Right atrium auricular region (tissue), 2 donors: ENCODE data around the gene RGS9. TPM values are rescaled to one million over a fixed set of nuclear protein-coding genes. Genes with fewer than 3 reads are reported as not detected.

Source experiments
- DNase-seq: peaks from one replicate; pipeline ENCODE4 v3.0.0-alpha.2; 2019; ENCODE audit warnings: low spot score
- H3K27ac ChIP-seq, 2 donors: fragments of 200-600 bp; sonication (generic); 1 replicate in 1 of 2; 2 replicates in 1 of 2; pipeline ENCODE4 v1.5.1; 2016 to 2019
- H3K27me3 ChIP-seq, 2 donors: fragments of 200-600 bp; sonication (generic); one replicate each; pipeline versions ENCODE4 v1.5.1 to v1.6.0; 2017 to 2019
- H3K36me3 ChIP-seq: fragments of 200-600 bp; sonication (generic); one replicate; pipeline ENCODE4 v1.5.1; 2016
- H3K4me1 ChIP-seq, 2 donors: fragments of 200-600 bp; sonication (generic); one replicate each; pipeline versions ENCODE4 v1.5.1 to v1.6.0; 2017 to 2019
- H3K4me3 ChIP-seq, 2 donors: fragments of 200-600 bp; sonication (generic); 1 replicate in 1 of 2; 2 replicates in 1 of 2; pipeline ENCODE4 v1.5.1; 2017 to 2019; ENCODE audit warnings: mild to moderate bottlenecking in 1 of 2, moderate library complexity in 1 of 2
- H3K9me3 ChIP-seq, 2 donors: fragments of 200-600 bp; sonication (generic); one replicate each; pipeline ENCODE4 v1.5.1; 2019
- total RNA-seq, 2 donors: library from RNA; depleted of rRNA; stranded (reverse); fragments of >200 nt; gene quantifications; one replicate each; pipeline ENCODE4 v1.1.0, GENCODE V29; 2016
- TF ChIP-seq, protein P1 (sequence below), 2 donors: fragments of 200-600 bp; sonication (generic); IDR thresholded peaks; one replicate each; pipeline ENCODE4 v1.5.1; 2019; ENCODE audit warnings: antibody characterized with exemption in 2 of 2

The RGS9 gene
- total RNA-seq, 2 donors from 2014 or later = 2.3 to 6.9 TPM

GRCh38 chr17:65196617-65197016 is 59.4 kb downstream of the RGS9 start:
- TF ChIP-seq, protein P1, sequence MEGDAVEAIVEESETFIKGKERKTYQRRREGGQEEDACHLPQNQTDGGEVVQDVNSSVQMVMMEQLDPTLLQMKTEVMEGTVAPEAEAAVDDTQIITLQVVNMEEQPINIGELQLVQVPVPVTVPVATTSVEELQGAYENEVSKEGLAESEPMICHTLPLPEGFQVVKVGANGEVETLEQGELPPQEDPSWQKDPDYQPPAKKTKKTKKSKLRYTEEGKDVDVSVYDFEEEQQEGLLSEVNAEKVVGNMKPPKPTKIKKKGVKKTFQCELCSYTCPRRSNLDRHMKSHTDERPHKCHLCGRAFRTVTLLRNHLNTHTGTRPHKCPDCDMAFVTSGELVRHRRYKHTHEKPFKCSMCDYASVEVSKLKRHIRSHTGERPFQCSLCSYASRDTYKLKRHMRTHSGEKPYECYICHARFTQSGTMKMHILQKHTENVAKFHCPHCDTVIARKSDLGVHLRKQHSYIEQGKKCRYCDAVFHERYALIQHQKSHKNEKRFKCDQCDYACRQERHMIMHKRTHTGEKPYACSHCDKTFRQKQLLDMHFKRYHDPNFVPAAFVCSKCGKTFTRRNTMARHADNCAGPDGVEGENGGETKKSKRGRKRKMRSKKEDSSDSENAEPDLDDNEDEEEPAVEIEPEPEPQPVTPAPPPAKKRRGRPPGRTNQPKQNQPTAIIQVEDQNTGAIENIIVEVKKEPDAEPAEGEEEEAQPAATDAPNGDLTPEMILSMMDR (IDR thresholded peaks at IDR 0.05) = no peak
- H3K27ac ChIP-seq = no peak overlapping the region
- no peaks in the 10 kb centered on the region for H3K36me3 ChIP-seq
- no peak for DNase-seq
- no peaks in the 10 kb centered on the region for H3K9me3 ChIP-seq
- no peaks in the 10 kb centered on the region for H3K4me1 ChIP-seq
- no peaks in the 10 kb centered on the region for H3K27me3 ChIP-seq
- no peak overlapping the region for H3K4me3 ChIP-seq

DNA sequence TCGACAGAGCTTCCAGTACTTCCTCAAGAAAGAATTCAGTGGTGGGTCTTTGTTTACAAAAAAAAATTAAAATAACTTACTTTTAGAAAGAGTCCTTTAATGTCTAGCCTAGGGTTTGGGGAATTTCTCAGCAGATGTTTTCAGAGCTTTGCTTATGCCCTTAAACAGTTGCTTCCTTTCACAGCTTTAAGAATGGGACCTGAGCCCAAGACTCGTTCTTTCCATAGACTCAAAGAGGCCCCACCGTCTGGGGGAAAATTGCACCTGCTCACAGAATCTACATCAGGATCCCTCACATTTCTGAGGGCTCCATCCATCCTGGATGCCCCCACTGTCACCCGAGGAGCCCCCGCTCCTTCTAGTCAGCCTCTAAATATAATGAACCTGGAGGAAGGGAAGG is 60.0 kb downstream of the RGS9 start:
- no peaks in the 10 kb centered on the region for H3K27me3 ChIP-seq
- H3K36me3 ChIP-seq = no peaks in the 10 kb centered on the region
- no peak for DNase-seq
- no peaks in the 10 kb centered on the region for H3K4me1 ChIP-seq
- H3K9me3 ChIP-seq = no peaks in the 10 kb centered on the region
- no peak overlapping the region for H3K27ac ChIP-seq
- TF ChIP-seq, protein P1 (IDR thresholded peaks at IDR 0.05) = no peak
- no peak overlapping the region for H3K4me3 ChIP-seq

- no peak overlapping the region for H3K4me3 ChIP-seq
- H3K27me3 ChIP-seq = no peaks in the 10 kb centered on the region
- TF ChIP-seq, protein P1 (IDR thresholded peaks at IDR 0.05) = peak; percentile 60 to 86
- DNase-seq = no peak
- H3K36me3 ChIP-seq = no peaks in the 10 kb centered on the region
- no peaks in the 10 kb centered on the region for H3K4me1 ChIP-seq
- no peak overlapping the region for H3K27ac ChIP-seq
- no peaks in the 10 kb centered on the region for H3K9me3 ChIP-seq
These were observed 61.6 kb downstream of the RGS9 start for GRCh38 chr17:65198653-65199382.

DNA sequence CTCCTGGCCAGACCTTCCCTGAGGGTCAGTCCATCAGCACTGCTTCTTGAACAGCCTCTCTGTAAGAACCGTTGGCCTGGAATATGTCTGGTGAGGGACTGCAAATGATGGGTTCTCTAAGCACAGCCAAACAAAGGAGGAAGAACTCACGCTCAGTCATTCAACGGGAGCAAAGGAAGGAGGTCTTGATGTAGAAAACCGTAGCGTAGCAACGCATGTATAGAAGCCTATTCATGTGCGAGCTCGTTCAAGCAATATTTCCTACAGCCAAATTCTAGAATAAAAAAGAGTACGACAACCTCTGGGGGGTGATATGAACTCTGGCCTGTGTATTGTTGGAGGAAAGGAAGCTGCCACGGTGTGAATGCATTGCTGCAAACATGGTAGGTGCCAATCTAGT is 64.2 kb downstream of the RGS9 start:
- H3K4me1 ChIP-seq = no peaks in the 10 kb centered on the region
- no peaks in the 10 kb centered on the region for H3K9me3 ChIP-seq
- no peak overlapping the region for H3K4me3 ChIP-seq
- H3K27me3 ChIP-seq = no peaks in the 10 kb centered on the region
- no peaks in the 10 kb centered on the region for H3K36me3 ChIP-seq
- no peak overlapping the region for H3K27ac ChIP-seq
- TF ChIP-seq, protein P1 (IDR thresholded peaks at IDR 0.05) = no peak
- DNase-seq = no peak

DNA sequence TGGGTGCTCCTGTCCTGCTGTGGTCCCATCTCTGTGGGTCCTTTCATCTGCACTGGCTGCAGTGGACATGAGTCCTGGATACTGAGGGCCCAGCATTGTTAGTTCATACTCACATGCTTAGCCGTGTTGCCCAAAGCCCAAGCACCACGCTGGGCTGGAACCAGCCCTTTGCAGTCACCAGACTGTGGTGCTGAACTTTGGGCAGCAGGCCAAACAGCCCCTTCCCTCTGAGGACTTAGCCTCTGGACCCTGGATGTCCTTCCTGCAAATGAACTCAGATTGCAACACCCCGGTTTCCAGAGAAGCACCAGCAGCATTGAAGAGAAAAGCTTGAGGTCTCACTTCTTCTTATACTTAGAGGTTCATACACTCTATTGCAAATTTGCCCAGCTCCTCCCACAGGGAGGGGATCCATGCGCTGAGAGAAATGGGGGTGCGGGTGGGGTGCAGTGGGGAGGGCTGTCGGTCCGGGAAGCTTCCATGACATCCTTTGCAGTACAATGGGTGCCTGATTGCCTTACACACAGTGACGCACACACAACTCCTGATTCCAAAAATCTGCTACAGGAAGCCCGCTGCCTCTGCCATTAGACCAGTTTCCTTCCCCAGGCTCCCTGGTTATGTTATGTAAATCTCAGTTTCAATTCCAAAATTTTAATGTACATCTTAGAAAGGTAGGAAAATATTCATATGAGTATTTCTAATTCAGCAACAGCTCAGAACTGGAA is 65.8 kb downstream of the RGS9 start:
- DNase-seq = no peak
- no peaks in the 10 kb centered on the region for H3K27me3 ChIP-seq
- no peaks in the 10 kb centered on the region for H3K9me3 ChIP-seq
- TF ChIP-seq, protein P1 (IDR thresholded peaks at IDR 0.05) = no peak
- no peak overlapping the region for H3K4me3 ChIP-seq
- H3K27ac ChIP-seq = no peak overlapping the region
- H3K4me1 ChIP-seq = no peaks in the 10 kb centered on the region
- no peaks in the 10 kb centered on the region for H3K36me3 ChIP-seq
